Brain microvascular endothelial cell (primary cell): Measurements from ENCODE around the gene DENND1A.

Source experiments
- DNase-seq: peaks from one replicate; pipeline ENCODE4 v3.0.0-alpha.2; 2020
- H3K27ac ChIP-seq: fragments of 250-450 bp; sonication (Bioruptor Pico); 2 replicates; pipeline ENCODE4 v1.5.1; 2020; ENCODE audit warnings: mild to moderate bottlenecking, moderate library complexity
- H3K27me3 ChIP-seq: fragments of 250-450 bp; sonication (Bioruptor Pico); replicated peaks from 2 replicates; pipeline ENCODE4 v1.5.1; 2020; ENCODE audit warnings: mild to moderate bottlenecking
- H3K36me3 ChIP-seq: fragments of 250-450 bp; sonication (Bioruptor Pico); replicated peaks from 2 replicates; pipeline ENCODE4 v1.5.1; 2020; ENCODE audit warnings: mild to moderate bottlenecking
- H3K4me3 ChIP-seq: 2 replicates; pipeline ENCODE4 v1.5.1; 2011; ENCODE audit warnings: low read depth, mild to moderate bottlenecking, control low read depth, low read length, moderate library complexity
- CTCF ChIP-seq: IDR thresholded peaks from 2 replicates; pipeline ENCODE4 v1.5.1; 2011; ENCODE audit warnings: low read depth, mild to moderate bottlenecking, moderate library complexity, low read length, control low read depth, inconsistent platforms; ENCODE audit errors: missing control alignments
- in situ Hi-C: cut with HindIII; loops from 2 replicates; pipeline ENCODE4 v1.10.0; 2017; ENCODE audit warnings: low sequenced_read_pairs, low pct_ligation_motif_present

The DENND1A gene

GRCh38 chr9:123380852-123381705 is 548.8 kb downstream of the DENND1A start:
- in situ Hi-C loops: no loop called here
- Histone ChIP-seq H3K36me3 (no peaks in the 10 kb centered on the region), H3K27ac (no peak overlapping the region), H3K27me3 (peaks cover 2% of the 10 kb centered on the region), H3K4me3 (no peak overlapping the region)
- no peak for DNase-seq
- TF ChIP-seq CTCF: no peak

GRCh38 chr9:123378956-123379660 is 550.8 kb downstream of the DENND1A start:
- Histone ChIP-seq H3K27ac (no peak overlapping the region), H3K4me3 (no peak overlapping the region), H3K36me3 (no peaks in the 10 kb centered on the region), H3K27me3 (peaks cover 19% of the 10 kb centered on the region)
- DNase-seq: no peak
- in situ Hi-C loops: no loop called here
- TF ChIP-seq CTCF: no peak

- DNase-seq: no peak
- no peak for TF ChIP-seq CTCF
- peaks cover 30% of the 10 kb centered on the region for H3K27me3 ChIP-seq
Observed at GRCh38 chr9:123378025-123378424, 551.9 kb downstream of the DENND1A start.

GRCh38 chr9:123377211-123377971 is 552.5 kb downstream of the DENND1A start:
- DNase-seq: no peak
- TF ChIP-seq CTCF: no peak
- Histone ChIP-seq H3K36me3 (no peaks in the 10 kb centered on the region), H3K4me3 (no peak overlapping the region), H3K27me3 (peaks cover 37% of the 10 kb centered on the region), H3K27ac (no peak overlapping the region)
- in situ Hi-C loops: no loop called here

More at GRCh38 chr9:123378025-123378424, 551.9 kb downstream of the DENND1A start:
- in situ Hi-C loops: no loop called here
- H3K4me3 ChIP-seq: no peak overlapping the region
- H3K36me3 ChIP-seq: no peaks in the 10 kb centered on the region
- no peak overlapping the region for H3K27ac ChIP-seq

- no peak for TF ChIP-seq CTCF
- in situ Hi-C loops: no loop called here
- H3K4me3 ChIP-seq: no peak overlapping the region
- H3K27ac ChIP-seq: no peak overlapping the region
- peaks cover 46% of the 10 kb centered on the region for H3K27me3 ChIP-seq
- no peaks in the 10 kb centered on the region for H3K36me3 ChIP-seq
- DNase-seq: no peak
Observed at GRCh38 chr9:123376218-123377071, 553.5 kb downstream of the DENND1A start.
